Kidney (tissue), 14 donors: Measurements from ENCODE around the gene CRYL1. TPM values are rescaled to one million over a fixed set of nuclear protein-coding genes. Genes with fewer than 3 reads are reported as not detected.

Source experiments
- DNase-seq, 5 donors: peaks; one replicate each; pipeline ENCODE4 v3.0.0-alpha.2; 2013 to 2020
- FAIRE-seq: peaks from 2 replicates; lab custom pipeline; 2012; peaks lifted over from hg19 to GRCh38; lab: Jason Lieb, UNC
- H3K27ac ChIP-seq, 2 donors: one replicate each; pipeline ENCODE4 v1.7.0; 2013; ENCODE audit warnings: low read depth in 2 of 2, low read length in 2 of 2, inconsistent platforms in 1 of 2
- H3K27me3 ChIP-seq: one replicate; pipeline ENCODE4 v1.7.1; 2013; ENCODE audit warnings: low read length, inconsistent platforms; ENCODE audit not compliant: control insufficient read depth, insufficient read depth
- H3K36me3 ChIP-seq, 3 donors: one replicate each; pipeline versions ENCODE4 v1.7.0 to v1.7.1; 2013; ENCODE audit warnings: low read length in 3 of 3, control low read depth in 1 of 3, inconsistent platforms in 1 of 3; ENCODE audit not compliant: insufficient read depth in 3 of 3, control insufficient read depth in 2 of 3
- H3K4me1 ChIP-seq, 3 donors: one replicate each; pipeline versions ENCODE4 v1.7.0 to v1.7.1; 2013; ENCODE audit warnings: low read length in 3 of 3, inconsistent platforms in 1 of 3, low read depth in 1 of 3; ENCODE audit not compliant: control insufficient read depth in 2 of 3, insufficient read depth in 2 of 3
- H3K4me3 ChIP-seq, 3 donors: one replicate each; pipeline versions ENCODE4 v1.7.0 to v1.8.1; 2013; ENCODE audit warnings: low read length in 3 of 3, control low read depth in 1 of 3, inconsistent platforms in 1 of 3
- H3K9ac ChIP-seq, 3 donors: one replicate each; pipeline versions ENCODE4 v1.7.0 to v1.7.1; 2013; ENCODE audit warnings: low read length in 3 of 3, control low read depth in 1 of 3, inconsistent platforms in 1 of 3
- H3K9me3 ChIP-seq, 3 donors: one replicate each; pipeline versions ENCODE4 v1.7.0 to v1.7.1; 2013; ENCODE audit warnings: low read length in 3 of 3, control low read depth in 1 of 3, inconsistent platforms in 1 of 3; ENCODE audit not compliant: control insufficient read depth in 2 of 3, insufficient read depth in 1 of 3
- CTCF ChIP-seq: IDR thresholded peaks from 3 replicates; pipeline ENCODE4 v1.5.1; 2012; ENCODE audit warnings: mild to moderate bottlenecking, moderate library complexity, borderline replicate concordance; ENCODE audit not compliant: insufficient read depth; ENCODE audit errors: extremely low read depth
- intact Hi-C: fragments of 100-400 bp; cut with DNase I; formaldehyde crosslinking; loops from one replicate; pipeline ENCODE4 v1.11.1; 2022
- polyA plus RNA-seq: library from polyadenylated mRNA; stranded (reverse); fragments of 350-450 nt; fragmentation: Illumina TruSeq; extraction: RNeasy Lipid Tissue Mini Kit (QIAGEN cat#74804); gene quantifications from one replicate; pipeline ENCODE4 v1.2.3, GENCODE V29; 2014; ENCODE audit warnings: low read depth, low replicate concordance; ENCODE audit not compliant: insufficient read depth
- total RNA-seq: library from RNA; stranded (reverse); fragmentation: NEBNext Ultra II Directional; extraction: Animal tissue kit (Norgen Biotek cat#: 25700); gene quantifications from one replicate; pipeline ENCODE4 v1.2.1, GENCODE V29; 2021
- donor health status: control.
- donor health status: control.
- donor health status: control.
- donor health status: control.
- donor health status: control.
- donor health status: DM: yes; HTN: yes; CAD: no.
- donor health status: Normal renal cell carcinoma (clear cell type).

Gene CRYL1
- total and polyA plus RNA-seq, 2 donors from 2014 or later = 130 to 462 TPM

- no peak overlapping the region for H3K4me3 ChIP-seq
- DNase-seq (no peak), FAIRE-seq (no peak)
- H3K36me3 ChIP-seq = no peaks in the 10 kb centered on the region
- no peak overlapping the region for H3K9ac ChIP-seq
- no peak for TF ChIP-seq CTCF
- no peak overlapping the region for H3K27ac ChIP-seq
- peaks cover 4 to 23% (median 9%) of the 10 kb centered on the region in 3 donors for H3K4me1 ChIP-seq
- no peaks in the 10 kb centered on the region for H3K9me3 ChIP-seq
- H3K27me3 ChIP-seq = no peaks in the 10 kb centered on the region
- intact Hi-C loops = no loop called here
Measured at GRCh38 chr13:20363603-20364002, 162.1 kb downstream of the CRYL1 start.

- peaks cover 4 to 23% (median 9%) of the 10 kb centered on the region in 3 donors for H3K4me1 ChIP-seq
- FAIRE-seq (no peak), DNase-seq (no peak)
- no peak for TF ChIP-seq CTCF
- no peak overlapping the region for H3K9ac ChIP-seq
- no peak overlapping the region for H3K4me3 ChIP-seq
- no peak overlapping the region for H3K27ac ChIP-seq
- no peaks in the 10 kb centered on the region for H3K36me3 ChIP-seq
- H3K9me3 ChIP-seq = no peaks in the 10 kb centered on the region
- intact Hi-C loops = no loop called here
- H3K27me3 ChIP-seq = no peaks in the 10 kb centered on the region
Measured at GRCh38 chr13:20363172-20363571, 162.5 kb downstream of the CRYL1 start.

GRCh38 chr13:20362484-20363041 is 163.1 kb downstream of the CRYL1 start:
- Histone ChIP-seq H3K36me3 (no peaks in the 10 kb centered on the region), H3K9me3 (no peaks in the 10 kb centered on the region), H3K27ac (peak overlapping the region in 1 of 2 donors; percentile 5), H3K9ac (no peak overlapping the region), H3K4me3 (no peak overlapping the region), H3K27me3 (no peaks in the 10 kb centered on the region), H3K4me1 (peaks cover 4 to 23% (median 9%) of the 10 kb centered on the region in 3 donors)
- DNase-seq = peak in 3 of 5 donors; percentile 28 to 55 (median 32)
- intact Hi-C loops = no loop called here
- no peak for TF ChIP-seq CTCF
- FAIRE-seq = no peak
